ENCODE results near the gene PTBP2.

PTBP2 gene

GRCh38 chr1:96837781-96838216 is 116.2 kb downstream of the PTBP2 start:
- DNase-seq (ENCODE audit: low read depth) = no peak
- H3K4me3 ChIP-seq (ENCODE audit: low read length) = no peak overlapping the region
- no peak for TF ChIP-seq CTCF (conservative IDR thresholded peaks at IDR 0.05; ENCODE audit: low read depth, low read length)

DNA sequence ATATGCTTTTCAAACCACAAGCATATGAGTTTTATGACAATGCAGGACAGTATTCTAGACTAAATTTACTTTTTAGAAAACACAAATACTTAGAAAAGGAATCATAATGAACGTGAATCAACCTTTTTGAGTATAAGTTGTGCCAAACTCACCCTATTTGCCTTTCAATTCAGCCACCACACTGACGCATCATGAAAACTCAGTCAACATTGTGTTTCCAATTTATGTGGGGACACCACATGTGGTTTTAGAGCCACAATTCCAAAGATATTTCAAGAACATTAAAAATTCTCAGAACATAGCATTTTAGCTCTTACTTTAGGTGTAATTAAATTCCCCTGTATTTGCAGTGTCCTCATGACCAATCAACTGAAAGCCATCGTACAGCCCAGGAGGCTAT is 118.8 kb downstream of the PTBP2 start:
- TF ChIP-seq CTCF (conservative IDR thresholded peaks at IDR 0.05; ENCODE audit: low read depth, low read length) = no peak
- no peak for DNase-seq (ENCODE audit: low read depth)
- H3K4me3 ChIP-seq (ENCODE audit: low read length) = no peak overlapping the region

- peak; percentile 38 for TF ChIP-seq CTCF (conservative IDR thresholded peaks at IDR 0.05; ENCODE audit: low read depth, low read length)
- no peak for DNase-seq (ENCODE audit: low read depth)
- H3K4me3 ChIP-seq (ENCODE audit: low read length) = no peak overlapping the region
These were observed 120.6 kb downstream of the PTBP2 start for GRCh38 chr1:96842215-96842614.

- no peak overlapping the region for H3K4me3 ChIP-seq (ENCODE audit: low read length)
- no peak for TF ChIP-seq CTCF (conservative IDR thresholded peaks at IDR 0.05; ENCODE audit: low read depth, low read length)
- no peak for DNase-seq (ENCODE audit: low read depth)
These were observed 121.6 kb downstream of the PTBP2 start for GRCh38 chr1:96843196-96843595.

GRCh38 chr1:96843601-96844000 is 122.0 kb downstream of the PTBP2 start:
- DNase-seq (ENCODE audit: low read depth) = no peak
- no peak for TF ChIP-seq CTCF (conservative IDR thresholded peaks at IDR 0.05; ENCODE audit: low read depth, low read length)
- no peak overlapping the region for H3K4me3 ChIP-seq (ENCODE audit: low read length)

- no peak for DNase-seq (ENCODE audit: low read depth)
- H3K4me3 ChIP-seq (ENCODE audit: low read length) = no peak overlapping the region
- peak; percentile 61 for TF ChIP-seq CTCF (conservative IDR thresholded peaks at IDR 0.05; ENCODE audit: low read depth, low read length)
These were observed 123.9 kb downstream of the PTBP2 start for GRCh38 chr1:96845464-96845863.

DNA sequence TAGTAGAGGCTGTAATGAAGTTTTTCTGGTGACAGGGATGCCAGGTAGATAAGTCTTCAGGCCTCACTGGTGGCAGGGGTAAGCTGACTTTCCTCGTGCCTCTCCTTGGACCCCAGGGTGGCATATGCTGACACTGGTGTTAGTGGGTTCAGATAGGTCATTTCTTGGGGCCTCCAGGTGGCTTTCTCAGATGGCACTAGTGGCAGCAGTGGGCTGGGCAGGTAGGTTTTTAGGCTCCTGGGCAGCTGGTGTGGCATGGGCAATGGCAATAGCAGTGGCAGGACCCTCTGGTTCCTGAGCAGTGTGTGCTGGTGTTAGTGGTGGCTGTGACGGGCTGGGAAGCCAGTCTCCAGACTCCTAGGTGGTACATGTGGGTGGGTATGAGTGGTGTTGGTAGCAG is 140.3 kb downstream of the PTBP2 start:
- DNase-seq (ENCODE audit: low read depth) = no peak
- no peak overlapping the region for H3K4me3 ChIP-seq (ENCODE audit: low read length)
- TF ChIP-seq CTCF (conservative IDR thresholded peaks at IDR 0.05; ENCODE audit: low read depth, low read length) = no peak
